Body of pancreas (tissue), 4 donors: ENCODE data around the gene WNT5B.
A peak's percentile ranks its signal among the peaks of the same experiment; 100 is the strongest.

Experiments used
- CTCF ChIP-seq, 7 experiments: fragments of 450-650 bp in 4 of 7; fragments of 200-600 bp in 3 of 7; sonication (generic) in 3 of 7; IDR thresholded peaks; one replicate each; pipeline ENCODE4 v1.5.1; 2016 to 2019; ENCODE audit warnings: antibody characterized with exemption in 7 of 7
- POLR2A ChIP-seq, 3 donors: fragments of 450-650 bp; IDR thresholded peaks; one replicate each; pipeline ENCODE4 v1.6.1; 2016; ENCODE audit warnings: antibody characterized with exemption in 3 of 3, mild to moderate bottlenecking in 2 of 3

DNA sequence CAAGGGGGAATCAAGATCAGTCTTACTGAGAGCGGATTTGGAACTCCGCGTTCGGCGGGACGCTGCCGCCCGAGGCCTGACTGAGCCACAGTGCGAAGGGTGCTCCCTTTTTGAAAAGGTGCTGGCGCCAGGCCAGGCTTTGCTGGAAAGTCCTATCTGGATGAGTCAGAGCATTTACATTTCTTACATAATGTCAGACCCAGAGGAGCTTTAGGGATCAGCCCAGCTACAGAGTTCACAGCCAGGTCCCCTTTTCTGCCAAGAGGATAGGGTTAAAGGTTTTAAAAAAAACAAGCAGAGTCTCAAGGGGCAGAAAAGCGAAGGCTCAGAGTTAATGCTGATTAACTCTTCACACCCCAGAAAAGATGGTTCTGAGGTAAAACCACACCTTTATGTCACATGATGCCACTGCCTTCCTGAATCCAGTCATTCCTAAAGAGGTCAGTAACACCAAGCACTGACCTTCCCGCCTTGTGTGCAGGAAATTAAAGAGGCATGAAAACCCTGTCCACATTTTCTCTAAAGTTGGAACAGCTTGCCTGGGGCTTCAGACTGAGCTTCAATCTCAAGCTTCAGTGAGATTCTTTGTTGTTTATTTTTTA, 22.9 kb upstream of the WNT5B start:
- TF ChIP-seq POLR2A (IDR thresholded peaks at IDR 0.05) (peak; percentile 28 to 84 (median 74)), CTCF (IDR thresholded peaks at IDR 0.05) (no peak)
